22Rv1 (cell line): ENCODE results near the gene F11.

Source experiments
- CTCF ChIP-seq: fragments of 450-650 bp; IDR thresholded peaks from 2 replicates; pipeline ENCODE4 v1.5.1; 2017; ENCODE audit warnings: mild to moderate bottlenecking
- ZFX ChIP-seq: fragments of 450-650 bp; IDR thresholded peaks from 2 replicates; pipeline ENCODE4 v1.6.1; 2017; ENCODE audit warnings: antibody characterized with exemption, borderline replicate concordance

GRCh38 chr4:186271081-186271678, 5.2 kb downstream of the F11 start:
- TF ChIP-seq ZFX (no peak), CTCF (no peak)
